ENCODE measurements around the gene MRM3.
"Not testable (repeated sequence)": the region's sequence is repeated elsewhere in the genome, so short reads cannot be mapped to it uniquely, and the experiment has no call there.

Gene MRM3

GRCh38 chr17:824378-824777, 42.2 kb downstream of the MRM3 start:
- H3K36me3 ChIP-seq: no peaks in the 10 kb centered on the region
- no peaks in the 10 kb centered on the region for H3K4me1 ChIP-seq
- no peak for TF ChIP-seq CTCF (IDR thresholded peaks at IDR 0.05; ENCODE audit: low read depth, low read length)
- H3K27me3 ChIP-seq: no peaks in the 10 kb centered on the region
- no peak overlapping the region for H3K4me3 ChIP-seq (ENCODE audit: low read depth, low read length)
- DNase-seq: no peak
- H3K9me3 ChIP-seq: no peaks in the 10 kb centered on the region

GRCh38 chr17:825216-825615, 43.1 kb downstream of the MRM3 start:
- Histone ChIP-seq H3K4me3 (ENCODE audit: low read depth, low read length) (no peak overlapping the region), H3K9me3 (no peaks in the 10 kb centered on the region), H3K27me3 (no peaks in the 10 kb centered on the region), H3K36me3 (no peaks in the 10 kb centered on the region), H3K4me1 (no peaks in the 10 kb centered on the region)
- DNase-seq: no peak
- TF ChIP-seq CTCF (IDR thresholded peaks at IDR 0.05; ENCODE audit: low read depth, low read length): no peak

DNA sequence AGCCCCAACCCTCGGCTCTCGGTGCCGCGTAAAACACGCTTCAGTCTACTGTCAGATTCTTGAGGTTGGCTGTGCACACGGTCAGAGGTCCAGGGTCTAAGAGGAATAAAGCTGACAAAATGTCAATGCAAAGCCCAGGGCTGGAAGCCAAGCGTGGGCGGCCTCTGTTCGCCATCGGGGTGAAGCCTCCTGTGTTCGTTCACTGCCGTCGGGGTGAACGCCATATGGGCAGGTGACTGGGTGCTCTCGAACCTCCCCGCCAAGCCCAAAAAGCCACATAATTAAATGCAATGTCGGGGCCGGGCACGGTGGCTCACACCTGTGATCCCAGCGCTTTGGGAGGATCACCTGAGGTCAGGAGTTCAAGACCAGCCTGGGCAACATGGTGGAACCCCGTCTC, 44.6 kb downstream of the MRM3 start:
- DNase-seq: no peak
- Histone ChIP-seq H3K4me1 (no peaks in the 10 kb centered on the region), H3K4me3 (ENCODE audit: low read depth, low read length) (no peak overlapping the region), H3K27me3 (no peaks in the 10 kb centered on the region), H3K9me3 (no peaks in the 10 kb centered on the region), H3K36me3 (no peaks in the 10 kb centered on the region)
- TF ChIP-seq CTCF (IDR thresholded peaks at IDR 0.05; ENCODE audit: low read depth, low read length): no peak

- no peaks in the 10 kb centered on the region for H3K36me3 ChIP-seq
- no peaks in the 10 kb centered on the region for H3K9me3 ChIP-seq
- TF ChIP-seq CTCF (IDR thresholded peaks at IDR 0.05; ENCODE audit: low read depth, low read length): no peak
- H3K27me3 ChIP-seq: no peaks in the 10 kb centered on the region
- no peak for DNase-seq
- no peak overlapping the region for H3K4me3 ChIP-seq (ENCODE audit: low read depth, low read length)
- no peaks in the 10 kb centered on the region for H3K4me1 ChIP-seq
Measured at GRCh38 chr17:828761-829160, 46.6 kb downstream of the MRM3 start.

DNA sequence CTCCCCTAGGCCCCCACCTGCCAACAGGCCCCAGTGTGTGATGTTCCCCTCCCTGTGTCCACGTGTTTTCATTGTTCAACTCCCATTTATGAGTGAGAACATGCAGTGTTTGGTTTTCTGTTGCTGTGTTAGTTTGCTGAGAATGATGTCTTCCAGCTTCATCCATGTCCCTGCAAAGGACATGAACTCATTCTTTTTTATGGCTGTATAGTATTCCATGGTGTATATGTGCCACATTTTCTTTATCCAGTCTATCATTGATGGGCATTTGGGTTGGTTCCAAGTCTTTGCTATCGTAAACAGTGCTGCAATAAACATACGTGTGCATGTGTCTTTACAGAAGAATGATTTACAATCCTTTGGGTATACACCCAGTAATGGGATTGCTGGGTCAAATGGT, 47.5 kb downstream of the MRM3 start:
- H3K4me3 ChIP-seq (ENCODE audit: low read depth, low read length); H3K27me3 ChIP-seq: not testable (repeated sequence)

DNA sequence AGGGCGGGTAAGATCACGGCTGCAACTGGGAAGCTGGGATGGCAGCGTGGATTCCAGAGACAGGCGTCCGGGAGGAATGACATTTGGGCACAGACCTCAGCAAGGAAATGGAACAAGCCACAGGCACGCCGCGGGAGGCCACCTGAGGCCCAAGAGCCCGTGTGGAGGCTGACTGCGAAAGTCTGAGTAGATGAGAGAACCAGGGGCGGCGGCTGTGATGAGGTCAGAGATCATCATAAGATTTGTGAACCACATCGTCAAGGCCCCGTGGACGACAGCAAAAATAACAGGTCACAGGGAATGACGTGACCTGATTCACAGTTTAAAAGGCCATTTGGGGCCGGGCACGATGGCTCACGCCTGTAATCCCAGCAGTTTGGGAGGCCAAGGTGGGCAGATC, 48.2 kb downstream of the MRM3 start:
- Histone ChIP-seq H3K4me1 (no peaks in the 10 kb centered on the region), H3K4me3 (ENCODE audit: low read depth, low read length) (no peak overlapping the region), H3K36me3 (no peaks in the 10 kb centered on the region), H3K27me3 (no peaks in the 10 kb centered on the region), H3K9me3 (no peaks in the 10 kb centered on the region)
- no peak for DNase-seq
- no peak for TF ChIP-seq CTCF (IDR thresholded peaks at IDR 0.05; ENCODE audit: low read depth, low read length)

More for the DNA sequence above, 47.5 kb downstream of the MRM3 start:
- H3K9me3 ChIP-seq, DNase-seq, H3K36me3 ChIP-seq, H3K4me1 ChIP-seq: not testable (repeated sequence)

- no peaks in the 10 kb centered on the region for H3K9me3 ChIP-seq
- H3K4me1 ChIP-seq: no peaks in the 10 kb centered on the region
- H3K27me3 ChIP-seq: no peaks in the 10 kb centered on the region
- no peak for DNase-seq
- H3K4me3 ChIP-seq (ENCODE audit: low read depth, low read length): no peak overlapping the region
- no peaks in the 10 kb centered on the region for H3K36me3 ChIP-seq
- TF ChIP-seq CTCF (IDR thresholded peaks at IDR 0.05; ENCODE audit: low read depth, low read length): no peak
Measured at GRCh38 chr17:830950-831349, 48.8 kb downstream of the MRM3 start.
